Measurements from ENCODE around the gene RIF1. TPM values are rescaled to one million over a fixed set of nuclear protein-coding genes. Genes with fewer than 3 reads are reported as not detected.
"Not testable (repeated sequence)": the region's sequence is repeated elsewhere in the genome, so short reads cannot be mapped to it uniquely, and the experiment has no call there.

Gene RIF1
- total RNA-seq, 1 donor from 2014 or later = 16.3 TPM

DNA sequence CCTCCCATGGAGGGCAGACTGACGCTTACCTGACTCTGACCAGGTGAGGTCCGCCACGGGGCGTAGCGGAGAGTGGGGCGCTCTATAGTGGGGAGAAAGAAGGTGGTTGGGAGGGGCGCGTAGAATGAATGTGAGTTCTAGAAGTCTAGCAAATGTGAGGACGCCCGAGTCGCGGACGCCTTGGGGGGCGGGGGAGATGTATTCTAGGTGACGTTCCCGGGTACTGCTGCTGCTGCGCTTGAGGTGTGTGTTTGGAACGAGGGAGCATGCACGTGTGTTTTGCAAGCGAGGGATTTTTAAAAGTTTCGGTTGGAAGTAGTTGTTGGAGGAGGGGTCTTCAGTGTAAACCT is 758 bp downstream of the RIF1 start:
- intact Hi-C loops (cut with micrococcal nuclease) = no loop called here
- DNase-seq = no peak
- peak; percentile 34 for ATAC-seq

DNA sequence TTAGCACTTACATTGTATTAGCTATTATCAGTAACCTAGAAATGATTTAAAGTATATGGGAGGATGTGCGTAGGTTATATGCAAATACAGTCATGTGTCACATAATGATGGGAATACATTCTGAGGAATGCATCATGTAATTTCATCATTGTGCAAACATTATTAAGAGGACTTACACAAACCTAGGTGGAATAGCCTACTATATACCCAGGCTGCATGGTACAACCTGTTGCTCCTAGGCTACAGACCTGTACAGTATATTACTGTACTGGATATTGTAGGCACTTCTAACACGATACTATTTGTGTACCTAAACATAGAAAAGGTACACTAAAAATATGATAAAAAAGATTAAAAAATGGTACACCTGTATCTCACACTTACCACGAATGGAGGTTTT is 7.9 kb downstream of the RIF1 start:
- intact Hi-C loops (cut with micrococcal nuclease) = no loop called here
- ATAC-seq = no peak

DNA sequence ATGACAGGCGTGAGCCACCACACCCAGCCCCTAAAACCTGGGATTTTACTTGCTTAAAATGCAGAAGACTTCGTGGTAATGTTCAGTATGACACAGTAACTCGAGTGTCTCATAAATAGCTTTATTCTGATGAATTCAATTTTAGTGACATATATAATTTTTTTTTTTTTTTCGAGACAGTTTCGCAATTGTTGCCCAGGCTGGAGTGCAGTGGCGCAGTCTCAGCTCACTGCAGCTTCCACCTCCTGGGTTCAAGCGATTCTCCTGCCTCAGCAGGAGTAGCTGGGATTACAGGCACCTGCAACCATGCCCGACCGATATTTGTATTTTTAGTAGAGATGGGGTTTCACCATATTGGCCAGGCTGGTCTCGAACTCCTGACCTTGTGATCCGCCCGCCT is 12.0 kb downstream of the RIF1 start:
- intact Hi-C loops (cut with micrococcal nuclease); ATAC-seq; DNase-seq: not testable (repeated sequence)

More for the DNA sequence above, 7.9 kb downstream of the RIF1 start:
- DNase-seq = no peak

DNA sequence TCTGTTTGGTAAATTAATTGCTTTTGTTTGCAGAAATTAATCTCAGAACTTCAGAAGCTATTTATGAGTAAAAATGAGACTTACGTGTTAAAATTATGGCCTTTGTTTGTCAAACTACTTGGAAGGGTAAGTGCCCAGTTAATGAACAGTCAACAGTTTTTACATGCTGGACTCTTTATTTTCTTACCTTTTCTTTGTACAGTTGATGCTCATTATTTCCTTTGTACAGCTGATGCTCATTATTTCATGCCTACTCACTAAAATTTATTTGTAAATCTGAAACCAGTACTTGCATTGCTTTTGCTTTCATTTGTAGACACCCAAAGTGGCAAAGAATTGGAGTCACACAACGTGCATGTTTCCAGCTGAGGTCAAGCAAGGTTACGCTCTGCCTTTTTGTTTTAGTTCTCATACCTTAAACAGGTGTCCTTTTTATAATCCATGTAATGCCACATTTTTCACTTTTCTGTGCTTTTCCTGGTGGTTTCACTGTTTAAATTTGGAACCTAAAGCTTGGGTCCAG is 13.3 kb downstream of the RIF1 start:
- no peak for ATAC-seq
- intact Hi-C loops (cut with micrococcal nuclease) = no loop called here
- no peak for DNase-seq

GRCh38 chr2:151423760-151424159 is 14.1 kb downstream of the RIF1 start:
- ATAC-seq (no peak), DNase-seq (no peak)
- intact Hi-C loops (cut with micrococcal nuclease) = no loop called here

- intact Hi-C loops (cut with micrococcal nuclease) = no loop called here
- no peak for DNase-seq
- ATAC-seq = no peak
Measured at GRCh38 chr2:151437630-151438029, 27.9 kb downstream of the RIF1 start.

- intact Hi-C loops (cut with micrococcal nuclease) = no loop called here
- no peak for DNase-seq
- no peak for ATAC-seq
Measured at GRCh38 chr2:151438506-151438905, 28.8 kb downstream of the RIF1 start.

DNA sequence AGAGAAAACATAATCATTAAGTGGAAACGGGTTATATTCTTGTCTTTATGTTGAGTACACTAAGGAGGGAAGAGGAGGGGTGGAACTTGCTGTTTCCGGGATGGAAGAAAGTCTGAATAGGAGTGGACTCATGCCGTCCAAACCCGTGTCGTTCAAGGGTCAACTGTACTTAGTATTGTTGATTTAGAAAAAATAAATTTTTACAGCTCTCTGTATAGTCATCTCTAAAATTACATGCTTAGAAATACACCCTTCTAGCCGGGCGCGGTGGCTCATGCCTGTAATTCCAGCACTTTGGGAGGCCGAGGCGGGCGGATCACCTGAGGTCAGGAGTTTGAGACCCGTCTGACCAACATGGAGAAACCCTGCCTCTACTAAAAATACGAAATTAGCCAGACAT is 29.4 kb downstream of the RIF1 start:
- intact Hi-C loops (cut with micrococcal nuclease) = no loop called here
- ATAC-seq = no peak
- DNase-seq = no peak

DNA sequence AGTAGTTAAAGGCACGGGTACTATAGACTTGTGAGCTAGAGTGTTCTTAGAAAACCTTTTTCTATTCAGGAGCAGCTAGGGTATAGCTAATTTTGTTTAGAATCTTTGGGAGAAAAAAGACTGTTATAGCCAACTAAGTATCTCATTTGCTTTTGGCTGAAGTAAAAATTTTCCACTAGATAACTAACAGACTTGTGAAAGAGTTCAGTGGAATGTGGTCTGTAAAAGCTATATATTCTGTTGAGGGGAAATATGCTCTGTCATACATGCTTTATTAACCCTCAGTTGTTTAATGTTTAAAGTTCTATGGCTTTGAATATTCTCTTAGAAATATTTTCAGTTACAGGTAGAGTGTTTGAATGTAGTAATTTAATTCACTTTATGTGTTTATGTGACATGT is 49.7 kb downstream of the RIF1 start:
- DNase-seq = no peak
- ATAC-seq = no peak
- intact Hi-C loops (cut with micrococcal nuclease) = no loop called here

DNA sequence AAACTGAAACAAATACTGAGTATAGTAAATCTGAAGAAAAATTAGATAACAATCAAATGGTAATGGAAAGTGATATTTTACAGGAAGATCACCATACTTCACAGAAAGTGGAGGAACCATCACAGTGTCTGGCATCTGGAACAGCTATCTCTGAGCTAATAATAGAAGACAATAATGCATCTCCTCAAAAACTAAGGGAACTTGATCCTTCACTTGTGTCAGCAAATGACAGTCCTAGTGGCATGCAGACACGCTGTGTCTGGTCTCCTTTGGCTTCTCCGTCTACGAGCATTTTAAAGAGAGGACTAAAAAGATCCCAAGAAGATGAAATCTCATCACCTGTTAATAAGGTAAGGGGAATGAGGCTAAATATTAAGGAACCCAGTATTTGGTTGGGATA is 56.1 kb downstream of the RIF1 start:
- intact Hi-C loops (cut with micrococcal nuclease) = no loop called here
- DNase-seq (no peak), ATAC-seq (no peak)

- no peak for DNase-seq
- intact Hi-C loops (cut with micrococcal nuclease) = no loop called here
- ATAC-seq = no peak
Measured at GRCh38 chr2:151470556-151470955, 60.9 kb downstream of the RIF1 start.

DNA sequence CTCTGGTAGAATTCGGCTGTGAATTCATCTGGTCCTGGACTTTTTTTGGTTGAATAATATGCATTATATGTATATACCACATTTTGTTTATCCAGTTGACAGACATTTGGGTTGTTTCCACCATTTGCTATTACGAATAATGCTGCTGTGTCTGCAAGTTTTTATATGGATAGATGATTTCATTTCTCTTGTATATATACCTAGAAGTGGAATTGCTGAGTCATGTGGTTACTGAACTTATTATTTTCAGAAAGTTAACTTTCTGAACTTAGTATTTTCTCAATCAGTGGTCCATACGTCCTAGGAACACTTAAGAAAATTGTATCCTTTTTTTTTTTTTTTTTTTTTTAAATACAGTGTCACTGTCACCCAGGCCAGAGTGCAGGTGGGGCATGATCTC is 63.3 kb downstream of the RIF1 start:
- ATAC-seq (no peak), DNase-seq (no peak)
- intact Hi-C loops (cut with micrococcal nuclease) = no loop called here

DNA sequence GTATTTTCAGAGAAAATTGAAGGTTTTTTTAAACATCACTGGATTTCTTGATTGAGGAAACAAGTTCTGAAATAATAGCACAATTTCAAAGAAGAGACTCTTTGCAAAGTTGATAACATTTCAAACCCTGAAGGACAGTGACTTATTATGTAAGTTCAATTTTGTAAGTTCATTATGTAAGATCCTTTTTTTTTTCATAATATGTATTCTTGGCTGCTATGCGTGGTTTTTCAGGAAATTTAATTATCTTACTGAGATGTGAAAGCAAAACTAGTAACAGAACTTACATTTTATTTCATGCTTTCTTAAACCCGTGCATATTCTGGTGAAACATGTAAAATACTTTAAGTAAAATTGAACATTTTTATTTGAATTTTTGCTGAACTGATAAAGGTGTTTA is 65.4 kb downstream of the RIF1 start:
- DNase-seq (no peak), ATAC-seq (no peak)
- intact Hi-C loops (cut with micrococcal nuclease) = no loop called here

- no peak for ATAC-seq
- no peak for DNase-seq
- intact Hi-C loops (cut with micrococcal nuclease) = no loop called here
Measured at GRCh38 chr2:151476287-151476686, 66.6 kb downstream of the RIF1 start.

- intact Hi-C loops (cut with micrococcal nuclease) = no loop called here
- DNase-seq (no peak), ATAC-seq (no peak)
Measured at GRCh38 chr2:151478011-151478410, 68.3 kb downstream of the RIF1 start.

DNA sequence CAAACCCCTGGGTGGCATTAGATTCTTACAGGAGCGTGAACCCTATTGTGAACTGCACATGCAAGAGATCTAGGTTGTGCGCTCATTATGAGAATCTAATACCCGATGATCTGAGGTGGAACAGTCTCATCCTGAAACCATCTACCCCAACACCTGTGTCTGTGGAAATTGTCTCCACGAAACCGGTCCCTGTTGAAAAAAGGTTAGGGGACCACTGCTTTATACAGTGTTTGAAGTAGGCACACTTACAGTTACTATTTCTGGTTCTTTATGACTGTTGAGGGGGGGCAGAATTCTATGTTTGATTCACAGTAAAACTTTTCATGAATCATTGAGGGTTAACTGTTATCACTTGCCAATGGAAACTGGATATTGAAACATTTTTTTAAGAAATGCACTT is 72.0 kb downstream of the RIF1 start:
- intact Hi-C loops (cut with micrococcal nuclease) = no loop called here
- ATAC-seq (no peak), DNase-seq (no peak)

- ATAC-seq = no peak
- no peak for DNase-seq
- intact Hi-C loops (cut with micrococcal nuclease) = no loop called here
Measured at GRCh38 chr2:151482171-151482725, 72.5 kb downstream of the RIF1 start.

DNA sequence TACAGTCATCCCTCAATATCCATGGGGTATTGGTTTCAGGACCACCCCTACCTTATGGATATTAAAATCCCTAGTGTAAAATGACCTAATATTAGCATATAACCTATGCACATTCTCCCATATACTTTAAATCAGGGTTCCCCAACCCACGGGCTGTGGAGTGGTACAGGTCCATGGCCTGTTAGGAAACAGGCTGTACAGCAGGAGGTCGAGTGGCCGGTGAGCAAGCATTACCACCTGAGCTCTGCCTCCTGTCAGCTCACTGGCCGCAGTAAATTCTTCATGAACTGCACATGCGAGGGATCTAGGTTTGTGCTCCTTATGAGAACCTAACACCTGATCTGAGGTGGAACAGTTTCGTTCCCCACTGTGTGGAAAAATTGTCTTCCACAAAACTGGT is 73.8 kb downstream of the RIF1 start:
- ATAC-seq = no peak
- no peak for DNase-seq
- intact Hi-C loops (cut with micrococcal nuclease) = no loop called here

- intact Hi-C loops (cut with micrococcal nuclease) = no loop called here
- ATAC-seq (no peak), DNase-seq (no peak)
Measured at GRCh38 chr2:151484100-151484499, 74.4 kb downstream of the RIF1 start.

DNA sequence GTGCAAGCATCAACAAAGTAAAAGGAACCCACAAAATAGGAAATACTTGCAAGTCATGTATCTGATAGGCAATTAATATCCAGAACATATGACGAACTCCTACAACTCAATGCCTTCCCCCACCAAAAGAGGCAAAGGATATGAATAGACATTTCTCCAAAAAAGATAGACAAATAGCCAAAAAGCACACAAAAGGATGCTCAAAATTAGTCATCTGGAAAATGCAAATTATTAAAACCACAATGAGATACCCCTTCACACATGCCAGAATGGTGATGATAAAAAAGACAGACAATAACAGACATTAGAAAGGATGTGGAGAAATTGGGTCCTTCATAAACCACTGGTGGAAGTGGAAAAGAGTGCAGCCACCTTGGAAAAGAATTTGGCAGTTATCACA is 76.4 kb downstream of the RIF1 start:
- DNase-seq (no peak), ATAC-seq (no peak)
- intact Hi-C loops (cut with micrococcal nuclease) = no loop called here

GRCh38 chr2:151490276-151490675 is 80.6 kb downstream of the RIF1 start:
- DNase-seq = no peak
- no peak for ATAC-seq
- intact Hi-C loops (cut with micrococcal nuclease) = no loop called here

DNA sequence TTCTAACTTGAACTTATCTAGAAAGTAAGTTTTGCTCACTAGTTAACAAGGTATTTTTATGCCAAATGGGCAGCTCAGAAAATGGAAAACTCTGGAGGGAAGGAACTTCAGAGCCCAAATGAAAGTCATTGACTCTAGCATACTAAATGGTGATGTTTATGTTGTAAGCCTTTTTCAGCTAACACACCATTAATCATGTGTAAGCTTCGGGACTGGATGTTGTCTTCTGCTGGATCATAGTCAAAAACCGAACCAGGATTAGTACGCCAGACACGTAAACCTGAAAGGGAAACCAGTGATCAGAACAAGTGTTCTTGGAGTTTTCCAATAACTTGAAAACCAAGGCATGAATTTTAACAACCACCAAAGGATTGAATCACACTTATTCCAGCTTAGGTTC is 81.8 kb downstream of the RIF1 start:
- DNase-seq (no peak), ATAC-seq (no peak)
- intact Hi-C loops (cut with micrococcal nuclease) = no loop called here

All from left ventricle myocardium superior (tissue), 1 donor.